Right atrium auricular region (tissue), 2 donors: ENCODE data around the gene CEP76. TPM values are rescaled to one million over a fixed set of nuclear protein-coding genes. Genes with fewer than 3 reads are reported as not detected.

Experiments used
- DNase-seq: peaks from one replicate; pipeline ENCODE4 v3.0.0-alpha.2; 2019; ENCODE audit warnings: low spot score
- H3K27ac ChIP-seq, 2 donors: fragments of 200-600 bp; sonication (generic); 1 replicate in 1 of 2; 2 replicates in 1 of 2; pipeline ENCODE4 v1.5.1; 2016 to 2019
- H3K27me3 ChIP-seq, 2 donors: fragments of 200-600 bp; sonication (generic); one replicate each; pipeline versions ENCODE4 v1.5.1 to v1.6.0; 2017 to 2019
- H3K36me3 ChIP-seq: fragments of 200-600 bp; sonication (generic); one replicate; pipeline ENCODE4 v1.5.1; 2016
- H3K4me1 ChIP-seq, 2 donors: fragments of 200-600 bp; sonication (generic); one replicate each; pipeline versions ENCODE4 v1.5.1 to v1.6.0; 2017 to 2019
- H3K4me3 ChIP-seq, 2 donors: fragments of 200-600 bp; sonication (generic); 1 replicate in 1 of 2; 2 replicates in 1 of 2; pipeline ENCODE4 v1.5.1; 2017 to 2019; ENCODE audit warnings: mild to moderate bottlenecking in 1 of 2, moderate library complexity in 1 of 2
- H3K9me3 ChIP-seq, 2 donors: fragments of 200-600 bp; sonication (generic); one replicate each; pipeline ENCODE4 v1.5.1; 2019
- CTCF ChIP-seq, 2 donors: fragments of 200-600 bp; sonication (generic); IDR thresholded peaks; one replicate each; pipeline ENCODE4 v1.5.1; 2019; ENCODE audit warnings: antibody characterized with exemption in 2 of 2
- total RNA-seq, 2 donors: library from RNA; depleted of rRNA; stranded (reverse); fragments of >200 nt; gene quantifications; one replicate each; pipeline ENCODE4 v1.1.0, GENCODE V29; 2016

The CEP76 gene
- total RNA-seq, 2 donors from 2014 or later, result 3.1 to 4.4 TPM

GRCh38 chr18:12750076-12750714 is 47.7 kb upstream of the CEP76 start:
- Histone ChIP-seq H3K9me3 (no peaks in the 10 kb centered on the region), H3K4me1 (no peaks in the 10 kb centered on the region), H3K4me3 (no peak overlapping the region), H3K36me3 (no peaks in the 10 kb centered on the region), H3K27ac (no peak overlapping the region), H3K27me3 (no peaks in the 10 kb centered on the region)
- no peak for TF ChIP-seq CTCF (IDR thresholded peaks at IDR 0.05)
- no peak for DNase-seq

- Histone ChIP-seq H3K27me3 (no peaks in the 10 kb centered on the region), H3K4me3 (no peak overlapping the region), H3K4me1 (no peaks in the 10 kb centered on the region), H3K9me3 (no peaks in the 10 kb centered on the region), H3K36me3 (no peaks in the 10 kb centered on the region), H3K27ac (no peak overlapping the region)
- TF ChIP-seq CTCF (IDR thresholded peaks at IDR 0.05), result no peak
- DNase-seq, result no peak
Observed at GRCh38 chr18:12749121-12749520, 46.6 kb upstream of the CEP76 start.

GRCh38 chr18:12748671-12749070 is 46.1 kb upstream of the CEP76 start:
- Histone ChIP-seq H3K4me1 (no peaks in the 10 kb centered on the region), H3K4me3 (no peak overlapping the region), H3K27me3 (no peaks in the 10 kb centered on the region), H3K36me3 (no peaks in the 10 kb centered on the region), H3K27ac (no peak overlapping the region), H3K9me3 (no peaks in the 10 kb centered on the region)
- no peak for DNase-seq
- TF ChIP-seq CTCF (IDR thresholded peaks at IDR 0.05), result no peak

- Histone ChIP-seq H3K27me3 (no peaks in the 10 kb centered on the region), H3K36me3 (no peaks in the 10 kb centered on the region), H3K27ac (no peak overlapping the region), H3K4me3 (no peak overlapping the region), H3K9me3 (no peaks in the 10 kb centered on the region), H3K4me1 (no peaks in the 10 kb centered on the region)
- no peak for TF ChIP-seq CTCF (IDR thresholded peaks at IDR 0.05)
- DNase-seq, result no peak
Observed at GRCh38 chr18:12747530-12748315, 45.2 kb upstream of the CEP76 start.

- H3K27ac ChIP-seq, result no peak overlapping the region
- no peaks in the 10 kb centered on the region for H3K27me3 ChIP-seq
- H3K36me3 ChIP-seq, result no peaks in the 10 kb centered on the region
- H3K4me3 ChIP-seq, result no peak overlapping the region
- no peak for DNase-seq
- no peak for TF ChIP-seq CTCF (IDR thresholded peaks at IDR 0.05)
- no peaks in the 10 kb centered on the region for H3K9me3 ChIP-seq
- H3K4me1 ChIP-seq, result no peaks in the 10 kb centered on the region
Observed at GRCh38 chr18:12745095-12745795, 42.7 kb upstream of the CEP76 start.
